HEK293 (cell line): ENCODE measurements around the gene SLC6A6.
A peak's percentile ranks its signal among the peaks of the same experiment; 100 is the strongest.

ENCODE experiments used
- CTCF ChIA-PET: fragments of 350-600 bp; formaldehyde crosslinking; extraction: SDS; loops from one replicate; lab custom pipeline; 2021; ENCODE audit warnings: antibody characterized with exemption; lab: Yijun Ruan, JAX
- POLR2A ChIA-PET: fragments of 300-600 bp; formaldehyde crosslinking; extraction: SDS; loops from one replicate; lab custom pipeline; 2020; ENCODE audit warnings: antibody characterized with exemption, inconsistent platforms; lab: Yijun Ruan, JAX
- H3K27ac ChIP-seq: fragments of 200-500 bp; sonication (Bioruptor generic); 2 replicates; pipeline ENCODE4 v1.5.1; 2014; ENCODE audit warnings: low read depth, low read length, control low read depth, inconsistent platforms; ENCODE audit errors: extremely low read depth
- H3K36me3 ChIP-seq, 2 experiments: fragments of 200-500 bp in 1 of 2; sonication (Bioruptor generic) in 1 of 2; 1 replicate in 1 of 2; 2 replicates in 1 of 2; pipeline ENCODE4 v1.5.1; 2014 to 2017; ENCODE audit warnings: inconsistent platforms in 2 of 2, low read length in 2 of 2; ENCODE audit not compliant: control insufficient read depth in 2 of 2, insufficient read depth in 1 of 2
- H3K4me1 ChIP-seq: fragments of 200-500 bp; sonication (Bioruptor generic); 2 replicates; pipeline ENCODE4 v1.5.1; 2014; ENCODE audit warnings: mild to moderate bottlenecking, low read length, inconsistent platforms; ENCODE audit not compliant: control insufficient read depth, insufficient read depth
- H3K4me3 ChIP-seq: 2 replicates; pipeline ENCODE4 v1.5.1; 2011; ENCODE audit warnings: low read depth, mild to moderate bottlenecking, control low read depth, low read length, moderate library complexity
- H3K9me3 ChIP-seq: fragments of 200-500 bp; sonication (Bioruptor generic); 2 replicates; pipeline ENCODE4 v1.5.1; 2014; ENCODE audit warnings: low read depth, low read length, inconsistent platforms; ENCODE audit not compliant: control insufficient read depth, insufficient read depth
- KLF1 ChIP-seq: fragments of 450-650 bp; formaldehyde crosslinking; IDR thresholded peaks from 2 replicates; pipeline ENCODE4 v1.5.1; 2016; ENCODE audit warnings: missing biosample characterization, missing genetic modification characterization
- SP7 ChIP-seq: fragments of 450-650 bp; formaldehyde crosslinking; IDR thresholded peaks from 2 replicates; pipeline ENCODE4 v1.5.1; 2016; ENCODE audit warnings: missing biosample characterization, missing genetic modification characterization
- YY2 ChIP-seq: fragments of 450-650 bp; formaldehyde crosslinking; IDR thresholded peaks from 2 replicates; pipeline ENCODE4 v1.5.1; 2016; ENCODE audit warnings: missing biosample characterization, missing genetic modification characterization
- ZBTB17 ChIP-seq: fragments of 450-650 bp; formaldehyde crosslinking; IDR thresholded peaks from 2 replicates; pipeline ENCODE4 v1.5.1; 2016; ENCODE audit warnings: missing biosample characterization, missing genetic modification characterization
- ZBTB8A ChIP-seq: fragments of 450-650 bp; formaldehyde crosslinking; IDR thresholded peaks from 2 replicates; pipeline ENCODE4 v1.5.1; 2016; ENCODE audit warnings: missing biosample characterization, missing genetic modification characterization
- ZNF19 ChIP-seq: fragments of 450-650 bp; formaldehyde crosslinking; IDR thresholded peaks from 2 replicates; pipeline ENCODE4; 2016; ENCODE audit warnings: missing biosample characterization, missing genetic modification characterization, low read depth
- ZNF423 ChIP-seq: fragments of 450-650 bp; formaldehyde crosslinking; IDR thresholded peaks from 2 replicates; pipeline ENCODE4 v1.5.1; 2016; ENCODE audit warnings: missing biosample characterization, missing genetic modification characterization
- ZNF530 ChIP-seq: fragments of 450-650 bp; formaldehyde crosslinking; IDR thresholded peaks from 2 replicates; pipeline ENCODE4 v1.5.1; 2016; ENCODE audit warnings: low read depth, missing biosample characterization, missing genetic modification characterization
- ZNF560 ChIP-seq: fragments of 450-650 bp; formaldehyde crosslinking; IDR thresholded peaks from 2 replicates; pipeline ENCODE4 v1.5.1; 2017; ENCODE audit warnings: missing biosample characterization, missing genetic modification characterization, borderline replicate concordance
- ZNF626 ChIP-seq: fragments of 450-650 bp; sonication (Bioruptor Pico); formaldehyde crosslinking; IDR thresholded peaks from 2 replicates; pipeline ENCODE4 v1.5.1; 2018; ENCODE audit warnings: missing biosample characterization, missing genetic modification characterization, inconsistent platforms
- TF ChIP-seq, protein P1 (sequence below): fragments of 450-650 bp; formaldehyde crosslinking; IDR thresholded peaks from 2 replicates; pipeline ENCODE4 v1.5.1; 2016; ENCODE audit warnings: missing biosample characterization, missing genetic modification characterization, low read depth
- TF ChIP-seq, protein P2 (sequence below): fragments of 450-650 bp; formaldehyde crosslinking; conservative IDR thresholded peaks from 2 replicates; pipeline ENCODE4 v1.5.1; 2016; ENCODE audit warnings: low read depth, missing biosample characterization, missing genetic modification characterization
- TF ChIP-seq, protein P3 (sequence below): fragments of 450-650 bp; formaldehyde crosslinking; IDR thresholded peaks from 2 replicates; pipeline ENCODE4 v1.5.1; 2016; ENCODE audit warnings: missing biosample characterization, missing genetic modification characterization
- TF ChIP-seq, protein P4 (sequence below): sonication (generic); formaldehyde crosslinking; IDR thresholded peaks from 2 replicates; pipeline ENCODE4 v1.8.1; 2022; ENCODE audit warnings: mild to moderate bottlenecking, moderate library complexity, missing genetic modification reagents
- TF ChIP-seq, protein P5 (sequence below): fragments of 450-650 bp; formaldehyde crosslinking; IDR thresholded peaks from 2 replicates; pipeline ENCODE4 v1.5.1; 2016; ENCODE audit warnings: missing biosample characterization, missing genetic modification characterization

Gene SLC6A6

DNA sequence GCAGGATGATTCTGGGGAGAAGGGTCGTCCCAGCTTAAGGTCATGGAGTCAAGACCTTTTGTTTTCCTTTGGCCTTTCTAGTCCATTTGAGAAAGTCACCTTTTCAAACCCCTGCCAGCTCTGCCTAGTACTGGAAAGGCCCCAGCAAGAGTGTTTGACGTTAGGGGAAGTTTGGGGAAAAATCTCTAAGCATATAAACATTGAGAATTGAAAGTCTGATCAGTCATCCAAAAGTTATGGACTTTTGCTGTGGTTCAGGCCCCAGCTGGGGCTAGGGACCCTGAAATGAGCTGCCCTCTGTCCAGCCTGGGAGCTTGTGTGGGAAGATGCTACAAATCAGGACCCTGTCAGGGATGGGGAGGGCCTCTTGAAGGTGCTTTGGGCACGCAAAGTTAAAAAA is 21.6 kb downstream of the SLC6A6 start (continued):
- no peak for TF ChIP-seq ZNF19 (tag by site-specific recombination)
- TF ChIP-seq YY2 (tag by site-specific recombination): no peak
- no peak for TF ChIP-seq ZBTB8A
- TF ChIP-seq, protein P1, sequence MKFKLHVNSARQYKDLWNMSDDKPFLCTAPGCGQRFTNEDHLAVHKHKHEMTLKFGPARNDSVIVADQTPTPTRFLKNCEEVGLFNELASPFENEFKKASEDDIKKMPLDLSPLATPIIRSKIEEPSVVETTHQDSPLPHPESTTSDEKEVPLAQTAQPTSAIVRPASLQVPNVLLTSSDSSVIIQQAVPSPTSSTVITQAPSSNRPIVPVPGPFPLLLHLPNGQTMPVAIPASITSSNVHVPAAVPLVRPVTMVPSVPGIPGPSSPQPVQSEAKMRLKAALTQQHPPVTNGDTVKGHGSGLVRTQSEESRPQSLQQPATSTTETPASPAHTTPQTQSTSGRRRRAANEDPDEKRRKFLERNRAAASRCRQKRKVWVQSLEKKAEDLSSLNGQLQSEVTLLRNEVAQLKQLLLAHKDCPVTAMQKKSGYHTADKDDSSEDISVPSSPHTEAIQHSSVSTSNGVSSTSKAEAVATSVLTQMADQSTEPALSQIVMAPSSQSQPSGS (tag by site-specific recombination): no peak
- TF ChIP-seq ZNF626 (tag by site-specific recombination): no peak
- TF ChIP-seq, protein P2, sequence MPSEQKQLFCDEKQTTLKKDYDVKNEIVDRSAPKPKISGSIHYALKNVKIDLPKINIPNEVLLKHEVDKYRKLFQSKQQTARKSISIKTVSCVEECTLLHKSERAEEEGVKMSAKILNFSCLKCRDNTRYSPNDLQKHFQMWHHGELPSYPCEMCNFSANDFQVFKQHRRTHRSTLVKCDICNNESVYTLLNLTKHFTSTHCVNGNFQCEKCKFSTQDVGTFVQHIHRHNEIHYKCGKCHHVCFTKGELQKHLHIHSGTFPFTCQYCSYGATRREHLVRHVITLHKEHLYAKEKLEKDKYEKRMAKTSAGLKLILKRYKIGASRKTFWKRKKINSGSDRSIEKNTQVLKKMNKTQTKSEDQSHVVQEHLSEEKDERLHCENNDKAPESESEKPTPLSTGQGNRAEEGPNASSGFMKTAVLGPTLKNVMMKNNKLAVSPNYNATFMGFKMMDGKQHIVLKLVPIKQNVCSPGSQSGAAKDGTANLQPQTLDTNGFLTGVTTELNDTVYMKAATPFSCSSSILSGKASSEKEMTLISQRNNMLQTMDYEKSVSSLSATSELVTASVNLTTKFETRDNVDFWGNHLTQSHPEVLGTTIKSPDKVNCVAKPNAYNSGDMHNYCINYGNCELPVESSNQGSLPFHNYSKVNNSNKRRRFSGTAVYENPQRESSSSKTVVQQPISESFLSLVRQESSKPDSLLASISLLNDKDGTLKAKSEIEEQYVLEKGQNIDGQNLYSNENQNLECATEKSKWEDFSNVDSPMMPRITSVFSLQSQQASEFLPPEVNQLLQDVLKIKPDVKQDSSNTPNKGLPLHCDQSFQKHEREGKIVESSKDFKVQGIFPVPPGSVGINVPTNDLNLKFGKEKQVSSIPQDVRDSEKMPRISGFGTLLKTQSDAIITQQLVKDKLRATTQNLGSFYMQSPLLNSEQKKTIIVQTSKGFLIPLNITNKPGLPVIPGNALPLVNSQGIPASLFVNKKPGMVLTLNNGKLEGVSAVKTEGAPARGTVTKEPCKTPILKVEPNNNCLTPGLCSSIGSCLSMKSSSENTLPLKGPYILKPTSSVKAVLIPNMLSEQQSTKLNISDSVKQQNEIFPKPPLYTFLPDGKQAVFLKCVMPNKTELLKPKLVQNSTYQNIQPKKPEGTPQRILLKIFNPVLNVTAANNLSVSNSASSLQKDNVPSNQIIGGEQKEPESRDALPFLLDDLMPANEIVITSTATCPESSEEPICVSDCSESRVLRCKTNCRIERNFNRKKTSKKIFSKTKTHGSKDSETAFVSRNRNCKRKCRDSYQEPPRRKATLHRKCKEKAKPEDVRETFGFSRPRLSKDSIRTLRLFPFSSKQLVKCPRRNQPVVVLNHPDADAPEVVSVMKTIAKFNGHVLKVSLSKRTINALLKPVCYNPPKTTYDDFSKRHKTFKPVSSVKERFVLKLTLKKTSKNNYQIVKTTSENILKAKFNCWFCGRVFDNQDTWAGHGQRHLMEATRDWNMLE (tag by site-specific recombination): no peak

DNA sequence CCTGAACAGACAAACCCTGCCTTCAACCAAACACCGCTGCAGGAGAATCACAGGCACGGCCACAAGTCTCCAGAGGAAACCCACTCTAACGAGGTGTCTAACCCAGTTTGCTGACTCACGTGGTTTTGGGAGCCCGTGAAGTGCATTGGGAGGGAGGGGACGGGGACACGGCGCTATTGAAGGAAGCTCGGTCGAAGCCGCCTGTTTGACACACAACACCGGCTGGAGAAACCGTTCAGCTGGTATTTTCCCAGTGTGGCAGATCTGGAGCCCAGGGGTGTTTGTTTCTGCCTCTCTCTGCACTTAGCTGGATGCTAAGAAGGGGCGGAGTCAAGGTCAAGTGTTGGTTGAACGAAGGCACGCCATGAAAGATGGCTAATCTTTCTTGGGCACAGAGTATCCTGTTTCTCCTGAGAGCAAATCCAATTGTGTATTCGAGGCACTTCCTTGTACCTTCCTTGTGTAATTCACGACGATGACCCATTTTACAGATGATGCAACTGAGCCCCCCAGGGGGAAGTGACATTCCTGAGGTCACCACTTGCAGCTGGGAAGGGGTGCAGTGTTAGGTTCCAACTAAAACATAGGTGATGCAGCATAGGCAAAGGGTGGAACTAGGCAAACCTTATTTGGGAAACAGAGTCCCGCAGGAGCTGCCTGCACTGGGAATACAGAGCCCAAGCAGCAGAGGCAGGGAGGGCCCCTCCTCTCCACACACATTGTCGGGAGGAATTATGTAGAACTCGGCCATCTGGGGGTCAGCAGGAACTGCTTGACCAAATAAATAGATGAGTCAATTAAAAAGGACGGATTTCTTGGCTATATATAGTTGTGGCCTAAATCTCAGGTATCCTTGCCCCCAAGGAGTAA is 22.5 kb downstream of the SLC6A6 start:
- CTCF ChIA-PET: interaction anchor here (0.6 to 2.2 kb wide), 4 partner anchors 10 to 164 kb away, joined by 3 to 6 read pairs (median 4); no protein-coding TSS in a partner anchor
- no peaks in the 10 kb centered on the region for H3K4me1 ChIP-seq
- H3K27ac ChIP-seq: no peak overlapping the region
- POLR2A ChIA-PET: interaction anchor here (1.1 kb wide), 1 partner anchor 246 kb away, joined by 4 read pairs; the partner anchor contains the start of gene LSM3
- no peaks in the 10 kb centered on the region for H3K9me3 ChIP-seq
- H3K4me3 ChIP-seq: no peak overlapping the region
- TF ChIP-seq, protein P3, sequence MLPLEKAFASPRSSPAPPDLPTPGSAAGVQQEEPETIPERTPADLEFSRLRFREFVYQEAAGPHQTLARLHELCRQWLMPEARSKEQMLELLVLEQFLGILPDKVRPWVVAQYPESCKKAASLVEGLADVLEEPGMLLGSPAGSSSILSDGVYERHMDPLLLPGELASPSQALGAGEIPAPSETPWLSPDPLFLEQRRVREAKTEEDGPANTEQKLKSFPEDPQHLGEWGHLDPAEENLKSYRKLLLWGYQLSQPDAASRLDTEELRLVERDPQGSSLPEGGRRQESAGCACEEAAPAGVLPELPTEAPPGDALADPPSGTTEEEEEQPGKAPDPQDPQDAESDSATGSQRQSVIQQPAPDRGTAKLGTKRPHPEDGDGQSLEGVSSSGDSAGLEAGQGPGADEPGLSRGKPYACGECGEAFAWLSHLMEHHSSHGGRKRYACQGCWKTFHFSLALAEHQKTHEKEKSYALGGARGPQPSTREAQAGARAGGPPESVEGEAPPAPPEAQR (tag by site-specific recombination): no peak
- peak; percentile 31; the same call in 1 of the 2 replicates for TF ChIP-seq KLF1 (tag by site-specific recombination)
- H3K36me3 ChIP-seq: peaks cover 0 to 3% of the 10 kb centered on the region in 2 experiments; a peak in 1 of 3 replicates

DNA sequence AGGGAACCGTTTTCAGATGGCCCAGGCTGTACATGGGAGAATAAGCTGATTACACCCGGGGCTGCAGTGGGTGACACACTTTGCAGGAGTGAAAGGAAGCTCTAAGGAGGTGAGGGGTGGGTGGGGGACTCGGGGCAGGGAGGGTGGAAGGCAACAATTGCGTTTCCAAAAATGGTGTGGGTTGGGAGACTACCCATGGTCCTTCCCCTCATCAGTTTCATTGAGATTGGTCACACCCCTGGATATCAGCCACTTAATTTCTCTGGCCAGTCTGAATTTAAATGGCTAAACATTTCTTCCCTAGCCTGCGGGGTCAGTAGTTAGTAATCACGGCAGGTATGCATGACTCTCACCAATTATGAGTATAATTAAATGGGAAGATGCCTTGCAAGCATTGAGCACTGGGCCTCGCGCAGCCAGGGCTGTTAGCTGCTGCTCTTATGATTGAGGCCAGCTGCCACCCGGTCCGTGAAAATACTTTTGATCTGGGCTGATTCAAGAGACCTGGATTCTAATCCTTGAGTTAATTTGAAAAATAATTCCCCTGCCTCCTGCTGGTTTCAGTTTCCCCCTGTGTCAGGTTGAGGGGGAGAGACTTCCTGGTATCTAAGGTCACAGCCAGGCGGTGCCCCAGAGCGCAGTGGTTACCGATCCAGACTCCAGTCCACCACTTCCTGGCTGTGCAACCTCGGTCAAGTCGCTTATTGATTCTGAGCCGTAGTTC is 23.3 kb downstream of the SLC6A6 start:
- no peaks in the 10 kb centered on the region for H3K4me1 ChIP-seq
- peaks cover 0 to 3% of the 10 kb centered on the region in 2 experiments; a peak in 1 of 3 replicates for H3K36me3 ChIP-seq
- H3K27ac ChIP-seq: no peak overlapping the region
- H3K4me3 ChIP-seq: no peak overlapping the region
- no peak for TF ChIP-seq ZNF530
- TF ChIP-seq, protein P4, sequence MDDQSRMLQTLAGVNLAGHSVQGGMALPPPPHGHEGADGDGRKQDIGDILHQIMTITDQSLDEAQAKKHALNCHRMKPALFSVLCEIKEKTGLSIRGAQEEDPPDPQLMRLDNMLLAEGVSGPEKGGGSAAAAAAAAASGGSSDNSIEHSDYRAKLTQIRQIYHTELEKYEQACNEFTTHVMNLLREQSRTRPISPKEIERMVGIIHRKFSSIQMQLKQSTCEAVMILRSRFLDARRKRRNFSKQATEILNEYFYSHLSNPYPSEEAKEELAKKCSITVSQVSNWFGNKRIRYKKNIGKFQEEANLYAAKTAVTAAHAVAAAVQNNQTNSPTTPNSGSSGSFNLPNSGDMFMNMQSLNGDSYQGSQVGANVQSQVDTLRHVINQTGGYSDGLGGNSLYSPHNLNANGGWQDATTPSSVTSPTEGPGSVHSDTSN: no peak
- TF ChIP-seq, protein P5, sequence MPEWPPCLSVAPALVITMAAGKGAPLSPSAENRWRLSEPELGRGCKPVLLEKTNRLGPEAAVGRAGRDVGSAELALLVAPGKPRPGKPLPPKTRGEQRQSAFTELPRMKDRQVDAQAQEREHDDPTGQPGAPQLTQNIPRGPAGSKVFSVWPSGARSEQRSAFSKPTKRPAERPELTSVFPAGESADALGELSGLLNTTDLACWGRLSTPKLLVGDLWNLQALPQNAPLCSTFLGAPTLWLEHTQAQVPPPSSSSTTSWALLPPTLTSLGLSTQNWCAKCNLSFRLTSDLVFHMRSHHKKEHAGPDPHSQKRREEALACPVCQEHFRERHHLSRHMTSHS: no peak
- TF ChIP-seq ZBTB17: peak; percentile 18; the same call in 1 of the 2 replicates
- no peak for TF ChIP-seq ZNF560 (tag by site-specific recombination)
- TF ChIP-seq ZNF423: no peak
- TF ChIP-seq SP7: peak; percentile 64
- no peaks in the 10 kb centered on the region for H3K9me3 ChIP-seq
- ChIA-PET CTCF (interaction anchor here (1.1 to 2.2 kb wide), 3 partner anchors 11 to 164 kb away, joined by 3 to 6 read pairs (median 4); no protein-coding TSS in a partner anchor), POLR2A (no interaction called here)
